Neutrophil (primary cell): ENCODE data around the gene CNTN4.

Source experiments
- H3K27ac ChIP-seq: fragments of 200-600 bp; sonication (generic); 2 replicates; pipeline ENCODE4 v1.5.1; 2016; ENCODE audit warnings: mild to moderate bottlenecking, moderate library complexity
- H3K27me3 ChIP-seq: fragments of 200-600 bp; sonication (generic); 2 replicates; pipeline ENCODE4 v1.6.0; 2016; ENCODE audit warnings: mild to moderate bottlenecking
- H3K36me3 ChIP-seq: fragments of 200-600 bp; sonication (generic); 2 replicates; pipeline ENCODE4 v1.5.1; 2017
- H3K4me1 ChIP-seq, 2 experiments: fragments of 200-600 bp in 1 of 2; sonication (generic) in 1 of 2; 1 replicate in 1 of 2; 2 replicates in 1 of 2; pipeline versions ENCODE4 v1.5.1 to v1.6.1; 2013 to 2016; ENCODE audit warnings: low read depth in 1 of 2, low read length in 1 of 2, mild to moderate bottlenecking in 1 of 2, moderate library complexity in 1 of 2; ENCODE audit not compliant: control insufficient read depth in 1 of 2, insufficient read depth in 1 of 2
- H3K4me3 ChIP-seq, 2 experiments: fragments of 200-600 bp in 1 of 2; sonication (generic) in 1 of 2; 1 replicate in 1 of 2; 2 replicates in 1 of 2; pipeline ENCODE4 v1.5.1; 2013 to 2016; ENCODE audit warnings: low read depth in 1 of 2, low read length in 1 of 2, mild to moderate bottlenecking in 1 of 2, moderate library complexity in 1 of 2
- H3K9me3 ChIP-seq: fragments of 200-600 bp; sonication (generic); 2 replicates; pipeline ENCODE4 v1.5.1; 2016
- TF ChIP-seq, protein P1 (sequence below): fragments of 200-600 bp; sonication (generic); IDR thresholded peaks from 2 replicates; pipeline ENCODE4 v1.5.1; 2016; ENCODE audit warnings: antibody characterized with exemption

CNTN4 gene

DNA sequence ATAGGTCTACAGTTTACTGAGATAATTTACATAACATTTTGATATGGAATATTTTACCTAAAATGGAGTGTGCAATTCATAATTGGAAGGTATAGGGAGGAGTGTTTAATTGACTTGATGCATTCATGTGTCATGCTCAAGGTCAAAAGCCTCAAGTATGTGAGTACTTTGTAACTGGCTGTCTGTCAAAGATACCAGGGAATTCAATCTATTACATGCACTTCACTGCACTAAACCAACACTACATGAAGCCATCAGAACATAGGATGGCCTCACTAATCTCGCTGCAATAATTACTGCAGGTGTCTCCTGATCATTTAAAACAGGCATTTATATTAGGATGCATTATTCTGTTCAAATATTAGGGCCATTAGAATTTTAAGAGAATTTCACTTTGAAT is 367.2 kb downstream of the CNTN4 start:
- H3K27me3 ChIP-seq: no peaks in the 10 kb centered on the region
- no peak overlapping the region for H3K27ac ChIP-seq
- TF ChIP-seq, protein P1, sequence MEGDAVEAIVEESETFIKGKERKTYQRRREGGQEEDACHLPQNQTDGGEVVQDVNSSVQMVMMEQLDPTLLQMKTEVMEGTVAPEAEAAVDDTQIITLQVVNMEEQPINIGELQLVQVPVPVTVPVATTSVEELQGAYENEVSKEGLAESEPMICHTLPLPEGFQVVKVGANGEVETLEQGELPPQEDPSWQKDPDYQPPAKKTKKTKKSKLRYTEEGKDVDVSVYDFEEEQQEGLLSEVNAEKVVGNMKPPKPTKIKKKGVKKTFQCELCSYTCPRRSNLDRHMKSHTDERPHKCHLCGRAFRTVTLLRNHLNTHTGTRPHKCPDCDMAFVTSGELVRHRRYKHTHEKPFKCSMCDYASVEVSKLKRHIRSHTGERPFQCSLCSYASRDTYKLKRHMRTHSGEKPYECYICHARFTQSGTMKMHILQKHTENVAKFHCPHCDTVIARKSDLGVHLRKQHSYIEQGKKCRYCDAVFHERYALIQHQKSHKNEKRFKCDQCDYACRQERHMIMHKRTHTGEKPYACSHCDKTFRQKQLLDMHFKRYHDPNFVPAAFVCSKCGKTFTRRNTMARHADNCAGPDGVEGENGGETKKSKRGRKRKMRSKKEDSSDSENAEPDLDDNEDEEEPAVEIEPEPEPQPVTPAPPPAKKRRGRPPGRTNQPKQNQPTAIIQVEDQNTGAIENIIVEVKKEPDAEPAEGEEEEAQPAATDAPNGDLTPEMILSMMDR: no peak
- no peak overlapping the region for H3K4me3 ChIP-seq
- no peaks in the 10 kb centered on the region for H3K4me1 ChIP-seq
- no peaks in the 10 kb centered on the region for H3K36me3 ChIP-seq
- no peaks in the 10 kb centered on the region for H3K9me3 ChIP-seq

DNA sequence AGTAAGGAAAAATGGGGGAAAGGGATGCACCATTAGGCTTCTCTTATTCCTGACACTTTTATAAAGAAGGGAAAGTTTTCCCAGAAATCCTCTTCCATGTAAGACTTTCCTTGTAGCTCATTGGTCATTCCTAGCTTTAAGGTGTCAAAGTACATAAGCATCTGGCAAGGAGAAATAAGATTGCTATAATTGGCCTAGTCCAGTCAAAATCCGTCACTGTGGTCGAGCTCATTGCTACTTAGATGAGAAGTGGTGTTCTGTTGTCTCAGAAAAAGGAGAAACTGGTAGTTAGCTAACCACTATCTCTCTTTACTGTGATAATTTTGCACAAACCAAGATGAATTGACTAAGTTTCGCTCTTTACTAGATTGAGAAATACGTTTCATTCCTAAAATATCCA is 370.1 kb downstream of the CNTN4 start:
- H3K9me3 ChIP-seq: no peaks in the 10 kb centered on the region
- H3K27me3 ChIP-seq: no peaks in the 10 kb centered on the region
- no peak overlapping the region for H3K4me3 ChIP-seq
- H3K27ac ChIP-seq: no peak overlapping the region
- no peaks in the 10 kb centered on the region for H3K36me3 ChIP-seq
- H3K4me1 ChIP-seq: no peaks in the 10 kb centered on the region
- TF ChIP-seq, protein P1: no peak

DNA sequence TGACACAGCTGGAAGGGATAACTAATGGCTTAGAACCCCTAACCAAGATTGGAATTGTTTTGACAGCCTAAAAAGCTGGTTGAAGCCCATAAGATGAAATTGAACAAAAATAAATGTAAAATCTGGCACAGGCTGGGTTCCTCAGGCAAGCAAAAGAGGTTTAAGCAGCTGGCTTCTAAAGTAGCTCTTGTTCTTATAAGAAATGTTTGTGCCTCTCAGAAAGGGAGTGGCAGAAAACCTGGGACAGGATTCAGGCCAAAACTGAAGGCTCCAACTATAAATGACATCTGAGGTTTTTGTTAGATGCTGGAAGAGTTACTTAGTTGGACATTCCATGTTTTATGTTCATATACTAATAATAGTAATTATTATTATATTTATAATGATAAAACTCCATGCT is 378.3 kb downstream of the CNTN4 start:
- Histone ChIP-seq H3K9me3 (no peaks in the 10 kb centered on the region), H3K27ac (no peak overlapping the region), H3K4me1 (no peaks in the 10 kb centered on the region), H3K36me3 (no peaks in the 10 kb centered on the region), H3K27me3 (no peaks in the 10 kb centered on the region), H3K4me3 (no peak overlapping the region)
- TF ChIP-seq, protein P1: no peak

DNA sequence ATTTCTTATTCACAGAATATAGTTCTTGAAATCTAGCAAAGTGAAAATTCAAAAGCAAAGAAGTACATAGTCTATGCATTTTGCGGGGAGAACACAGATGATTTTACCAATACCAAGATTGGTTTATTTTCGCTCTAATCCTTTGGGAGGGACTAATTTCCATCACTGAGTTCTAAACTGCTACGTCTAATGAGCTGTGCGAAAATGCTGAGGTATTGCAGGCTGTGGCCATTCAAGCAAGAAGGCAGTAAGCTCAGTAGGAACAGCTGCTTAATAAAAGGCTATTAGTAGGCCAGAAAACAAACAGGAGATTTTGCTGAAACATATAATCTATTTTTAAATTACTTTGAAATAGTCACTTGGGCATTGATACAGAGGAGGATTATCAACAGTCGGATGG is 379.0 kb downstream of the CNTN4 start:
- H3K27me3 ChIP-seq: no peaks in the 10 kb centered on the region
- no peak overlapping the region for H3K27ac ChIP-seq
- no peaks in the 10 kb centered on the region for H3K4me1 ChIP-seq
- H3K4me3 ChIP-seq: no peak overlapping the region
- no peaks in the 10 kb centered on the region for H3K36me3 ChIP-seq
- no peaks in the 10 kb centered on the region for H3K9me3 ChIP-seq
- TF ChIP-seq, protein P1: no peak

DNA sequence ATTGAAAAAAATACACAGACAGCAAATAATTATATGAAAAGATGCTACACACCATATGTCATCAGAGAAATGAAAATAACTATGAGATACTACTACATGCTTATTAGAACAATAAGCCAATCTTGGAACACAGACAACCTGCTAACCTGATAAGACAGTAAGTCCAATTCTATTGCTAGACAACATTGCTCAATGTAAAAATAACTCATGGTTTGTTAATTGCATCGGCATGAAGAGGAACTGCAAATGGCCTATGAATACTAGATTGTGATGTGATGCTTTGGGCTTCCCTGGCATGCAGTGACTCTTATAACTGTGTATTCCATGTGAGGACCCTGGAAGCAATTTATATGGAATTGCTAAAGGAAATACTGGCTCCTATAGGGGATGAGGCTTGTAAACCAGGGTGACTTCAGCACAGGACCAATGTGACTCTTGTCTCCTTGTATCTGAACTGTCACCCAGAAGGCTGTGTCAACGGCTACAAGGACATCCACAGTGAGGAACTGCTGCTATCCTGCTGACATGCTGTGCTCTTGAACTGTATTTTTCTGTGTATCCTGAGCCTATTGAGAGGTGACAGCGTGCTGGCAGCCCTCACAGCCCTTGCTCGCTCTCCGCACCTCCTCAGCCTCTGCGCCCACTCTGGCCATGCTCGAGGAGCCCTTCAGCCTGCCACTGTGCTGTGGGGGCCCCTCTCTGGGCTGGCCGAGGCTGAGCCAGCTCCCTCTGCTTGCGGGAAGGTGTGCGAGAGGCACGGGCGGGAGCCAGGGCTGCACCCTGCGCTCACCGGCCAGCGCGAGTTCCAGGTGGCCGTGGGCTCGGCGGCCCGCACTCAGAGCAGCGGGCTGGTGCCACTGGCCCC is 385.7 kb downstream of the CNTN4 start:
- Histone ChIP-seq H3K4me3 (no peak overlapping the region), H3K27me3 (no peaks in the 10 kb centered on the region), H3K9me3 (no peaks in the 10 kb centered on the region), H3K36me3 (no peaks in the 10 kb centered on the region), H3K27ac (no peak overlapping the region), H3K4me1 (no peaks in the 10 kb centered on the region)
- TF ChIP-seq, protein P1: no peak
